ENCODE measurements around the gene SLC22A23. TPM values are rescaled to one million over a fixed set of nuclear protein-coding genes. Genes with fewer than 3 reads are reported as not detected.

The SLC22A23 gene
- total RNA-seq, 1 experiment from 2014 or later = 38.2 TPM

- TF ChIP-seq JAZF1 (CRISPR knock-in tag; IDR thresholded peaks at IDR 0.05) (no peak), ESRRA (CRISPR knock-in tag; IDR thresholded peaks at IDR 0.05; ENCODE audit: borderline replicate concordance) (no peak), RELA (CRISPR knock-in tag; IDR thresholded peaks at IDR 0.05; ENCODE audit: borderline replicate concordance) (no peak), ZBTB43 (CRISPR knock-in tag; IDR thresholded peaks at IDR 0.05) (no peak), ZBTB21 (CRISPR knock-in tag; IDR thresholded peaks at IDR 0.05; ENCODE audit: borderline replicate concordance) (no peak), SOX15 (CRISPR knock-in tag; IDR thresholded peaks at IDR 0.05) (no peak), KAT7 (CRISPR knock-in tag; IDR thresholded peaks at IDR 0.05; ENCODE audit: borderline replicate concordance) (no peak)
- TF ChIP-seq, protein P1, sequence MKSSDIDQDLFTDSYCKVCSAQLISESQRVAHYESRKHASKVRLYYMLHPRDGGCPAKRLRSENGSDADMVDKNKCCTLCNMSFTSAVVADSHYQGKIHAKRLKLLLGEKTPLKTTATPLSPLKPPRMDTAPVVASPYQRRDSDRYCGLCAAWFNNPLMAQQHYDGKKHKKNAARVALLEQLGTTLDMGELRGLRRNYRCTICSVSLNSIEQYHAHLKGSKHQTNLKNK (CRISPR knock-in tag; IDR thresholded peaks at IDR 0.05) = no peak
- TF ChIP-seq, protein P2, sequence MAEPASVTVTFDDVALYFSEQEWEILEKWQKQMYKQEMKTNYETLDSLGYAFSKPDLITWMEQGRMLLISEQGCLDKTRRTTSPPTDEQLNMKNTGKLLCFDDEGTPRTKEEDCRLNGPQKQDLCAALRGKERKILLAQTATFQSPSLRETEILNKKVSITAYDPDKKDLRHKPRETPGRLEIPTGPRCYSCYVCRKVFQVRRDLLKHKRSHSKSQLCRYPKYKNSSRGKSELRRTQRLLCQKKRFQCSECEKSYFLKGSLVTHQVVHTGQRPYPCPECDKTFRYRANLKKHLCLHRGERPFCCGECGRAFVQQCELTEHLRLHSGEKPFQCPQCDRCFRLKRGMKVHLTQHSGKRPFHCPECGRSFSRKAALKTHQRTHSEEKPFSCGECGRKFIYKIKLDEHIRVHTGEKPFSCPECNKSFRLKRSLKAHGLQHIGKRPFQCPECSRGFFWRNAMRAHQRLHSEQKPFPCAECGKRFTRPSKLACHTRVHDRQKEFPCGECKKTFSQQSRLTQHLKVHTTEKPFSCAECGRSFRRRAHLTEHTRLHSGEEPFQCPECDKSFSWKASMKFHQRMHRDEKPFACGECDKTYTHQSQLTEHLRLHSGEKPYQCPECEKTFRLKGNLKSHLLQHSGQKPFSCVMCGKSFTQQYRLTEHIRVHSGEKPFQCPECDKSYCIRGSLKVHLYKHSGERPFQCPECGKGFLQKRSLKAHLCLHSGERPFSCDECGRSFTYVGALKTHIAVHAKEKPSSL (CRISPR knock-in tag; conservative IDR thresholded peaks at IDR 0.05) = no peak
- Mint-ChIP-seq H3K4me1 (peaks cover 24% of the 10 kb centered on the region), H3K27me3 (ENCODE audit: low read depth) (no peaks in the 10 kb centered on the region), H3K9me3 (peaks cover 7% of the 10 kb centered on the region), H3K36me3 (peaks cover 27% of the 10 kb centered on the region), H3K4me3 (no peak overlapping the region), H3K27ac (peak overlapping the region; percentile 53; the same call in 1 of the 2 replicates)
- DNase-seq (ENCODE audit: low spot score) = no peak
- POLR2A ChIA-PET = no interaction called here
- no peak for ATAC-seq
- CTCF ChIA-PET = no interaction called here
These were observed 5.4 kb downstream of the SLC22A23 start for GRCh38 chr6:3451498-3451897.

- ATAC-seq (no peak), DNase-seq (ENCODE audit: low spot score) (no peak)
- peaks cover 7% of the 10 kb centered on the region for H3K9me3 Mint-ChIP-seq
- ChIA-PET POLR2A (no interaction called here), CTCF (no interaction called here)
- H3K4me1 Mint-ChIP-seq = peaks cover 25% of the 10 kb centered on the region
- no peaks in the 10 kb centered on the region for H3K27me3 Mint-ChIP-seq (ENCODE audit: low read depth)
- H3K4me3 Mint-ChIP-seq = no peak overlapping the region
- TF ChIP-seq JAZF1 (CRISPR knock-in tag; IDR thresholded peaks at IDR 0.05) (no peak), NFYB (CRISPR knock-in tag; conservative IDR thresholded peaks at IDR 0.05; ENCODE audit: low read depth) (no peak), ETV6 (CRISPR knock-in tag; IDR thresholded peaks at IDR 0.05) (no peak), GABPB1 (CRISPR knock-in tag; IDR thresholded peaks at IDR 0.05) (no peak), IRF2 (CRISPR knock-in tag; IDR thresholded peaks at IDR 0.05; ENCODE audit: borderline replicate concordance, low read depth) (no peak), ZNF423 (CRISPR knock-in tag; IDR thresholded peaks at IDR 0.05) (no peak), TEAD4 (CRISPR knock-in tag; IDR thresholded peaks at IDR 0.05) (no peak), E2F5 (CRISPR knock-in tag; IDR thresholded peaks at IDR 0.05) (no peak), GTF2I (CRISPR knock-in tag; conservative IDR thresholded peaks at IDR 0.05) (no peak), ZNF671 (CRISPR knock-in tag; IDR thresholded peaks at IDR 0.05) (no peak)
- TF ChIP-seq, protein P3, sequence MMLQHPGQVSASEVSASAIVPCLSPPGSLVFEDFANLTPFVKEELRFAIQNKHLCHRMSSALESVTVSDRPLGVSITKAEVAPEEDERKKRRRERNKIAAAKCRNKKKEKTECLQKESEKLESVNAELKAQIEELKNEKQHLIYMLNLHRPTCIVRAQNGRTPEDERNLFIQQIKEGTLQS (CRISPR knock-in tag; conservative IDR thresholded peaks at IDR 0.05) = no peak
- H3K27ac Mint-ChIP-seq = peak overlapping the region; percentile 30; the same call in 1 of the 2 replicates
- peaks cover 27% of the 10 kb centered on the region for H3K36me3 Mint-ChIP-seq
These were observed 6.0 kb downstream of the SLC22A23 start for GRCh38 chr6:3450888-3451287.

- CTCF ChIA-PET = no interaction called here
- no peaks in the 10 kb centered on the region for H3K27me3 Mint-ChIP-seq (ENCODE audit: low read depth)
- H3K4me3 Mint-ChIP-seq = no peak overlapping the region
- POLR2A ChIA-PET = no interaction called here
- no peak overlapping the region for H3K27ac Mint-ChIP-seq
- H3K36me3 Mint-ChIP-seq = peaks cover 27% of the 10 kb centered on the region
- TF ChIP-seq GTF2I (CRISPR knock-in tag; conservative IDR thresholded peaks at IDR 0.05) (no peak), ZNF263 (CRISPR knock-in tag; IDR thresholded peaks at IDR 0.05; ENCODE audit: low read depth) (no peak), ERG (CRISPR knock-in tag; IDR thresholded peaks at IDR 0.05) (no peak), FOXP1 (CRISPR knock-in tag; IDR thresholded peaks at IDR 0.05; ENCODE audit: borderline replicate concordance) (no peak), GRHL2 (CRISPR knock-in tag; IDR thresholded peaks at IDR 0.05; ENCODE audit: insufficient replicate concordance, severe bottlenecking) (no peak), ATF1 (CRISPR knock-in tag; IDR thresholded peaks at IDR 0.05) (no peak), NR2C2 (CRISPR knock-in tag; IDR thresholded peaks at IDR 0.05) (no peak), GABPB1 (CRISPR knock-in tag; IDR thresholded peaks at IDR 0.05) (no peak), NFE2L1 (CRISPR knock-in tag; IDR thresholded peaks at IDR 0.05) (no peak), ELF4 (CRISPR knock-in tag; IDR thresholded peaks at IDR 0.05; ENCODE audit: low read depth) (no peak), NR1H2 (CRISPR knock-in tag; IDR thresholded peaks at IDR 0.05) (no peak)
- peaks cover 7% of the 10 kb centered on the region for H3K9me3 Mint-ChIP-seq
- peaks cover 32% of the 10 kb centered on the region for H3K4me1 Mint-ChIP-seq
- ATAC-seq = no peak
- DNase-seq (ENCODE audit: low spot score) = no peak
These were observed 7.0 kb downstream of the SLC22A23 start for GRCh38 chr6:3449750-3450305.
